HEK293 (cell line): ENCODE results near the gene ARL3.

Experiments used
- ZBTB10 ChIP-seq: fragments of 450-650 bp; formaldehyde crosslinking; IDR thresholded peaks from 2 replicates; pipeline ENCODE4 v1.5.1; 2016; ENCODE audit warnings: missing biosample characterization, missing genetic modification characterization
- ZNF121 ChIP-seq: fragments of 450-650 bp; formaldehyde crosslinking; IDR thresholded peaks from 2 replicates; pipeline ENCODE4 v1.5.1; 2016; ENCODE audit warnings: missing biosample characterization, missing genetic modification characterization
- ZNF175 ChIP-seq: fragments of 450-650 bp; formaldehyde crosslinking; IDR thresholded peaks from 2 replicates; pipeline ENCODE4 v1.5.1; 2016; ENCODE audit warnings: missing biosample characterization, missing genetic modification characterization
- ZNF184 ChIP-seq: fragments of 450-650 bp; IDR thresholded peaks from 2 replicates; pipeline ENCODE4 v1.5.1; 2018; ENCODE audit warnings: missing biosample characterization, mild to moderate bottlenecking, missing genetic modification characterization
- ZNF24 ChIP-seq: fragments of 450-650 bp; formaldehyde crosslinking; IDR thresholded peaks from 2 replicates; pipeline ENCODE4 v1.5.1; 2016; ENCODE audit warnings: missing biosample characterization, missing genetic modification characterization
- ZNF274 ChIP-seq, 2 experiments: fragments of 200-500 bp in 1 of 2; fragments of 450-650 bp in 1 of 2; sonication (Bioruptor generic) in 1 of 2; formaldehyde crosslinking in 1 of 2; IDR thresholded peaks; 2 replicates each; pipeline versions ENCODE4 v1.5.1 to v1.6.1; 2014 to 2016; ENCODE audit warnings: borderline replicate concordance in 1 of 2, inconsistent platforms in 1 of 2, low read length in 1 of 2, missing biosample characterization in 1 of 2, missing genetic modification characterization in 1 of 2
- ZNF335 ChIP-seq: fragments of 450-650 bp; formaldehyde crosslinking; conservative IDR thresholded peaks from 2 replicates; pipeline ENCODE4 v1.5.1; 2016; ENCODE audit warnings: missing biosample characterization, missing genetic modification characterization
- ZNF596 ChIP-seq: fragments of 450-650 bp; IDR thresholded peaks from 2 replicates; pipeline ENCODE4 v1.5.0; 2018; ENCODE audit warnings: missing biosample characterization, mild to moderate bottlenecking, missing genetic modification characterization, moderate library complexity
- ZNF600 ChIP-seq: fragments of 450-650 bp; formaldehyde crosslinking; IDR thresholded peaks from 2 replicates; pipeline ENCODE4 v1.5.1; 2016; ENCODE audit warnings: missing biosample characterization, missing genetic modification characterization
- ZNF785 ChIP-seq: fragments of 450-650 bp; formaldehyde crosslinking; IDR thresholded peaks from 2 replicates; pipeline ENCODE4 v1.5.1; 2016; ENCODE audit warnings: missing biosample characterization, missing genetic modification characterization
- ZSCAN5A ChIP-seq: fragments of 450-650 bp; formaldehyde crosslinking; IDR thresholded peaks from 2 replicates; pipeline ENCODE4 v1.5.1; 2016; ENCODE audit warnings: missing biosample characterization, missing genetic modification characterization
- TF ChIP-seq, protein P1 (sequence below): fragments of 450-650 bp; formaldehyde crosslinking; IDR thresholded peaks from 2 replicates; pipeline ENCODE4 v1.5.1; 2016; ENCODE audit warnings: missing biosample characterization, missing genetic modification characterization
- TF ChIP-seq, protein P2 (sequence below): fragments of 450-650 bp; formaldehyde crosslinking; IDR thresholded peaks from 2 replicates; pipeline ENCODE4 v1.5.1; 2016; ENCODE audit warnings: missing biosample characterization, missing genetic modification characterization, low read depth

DNA sequence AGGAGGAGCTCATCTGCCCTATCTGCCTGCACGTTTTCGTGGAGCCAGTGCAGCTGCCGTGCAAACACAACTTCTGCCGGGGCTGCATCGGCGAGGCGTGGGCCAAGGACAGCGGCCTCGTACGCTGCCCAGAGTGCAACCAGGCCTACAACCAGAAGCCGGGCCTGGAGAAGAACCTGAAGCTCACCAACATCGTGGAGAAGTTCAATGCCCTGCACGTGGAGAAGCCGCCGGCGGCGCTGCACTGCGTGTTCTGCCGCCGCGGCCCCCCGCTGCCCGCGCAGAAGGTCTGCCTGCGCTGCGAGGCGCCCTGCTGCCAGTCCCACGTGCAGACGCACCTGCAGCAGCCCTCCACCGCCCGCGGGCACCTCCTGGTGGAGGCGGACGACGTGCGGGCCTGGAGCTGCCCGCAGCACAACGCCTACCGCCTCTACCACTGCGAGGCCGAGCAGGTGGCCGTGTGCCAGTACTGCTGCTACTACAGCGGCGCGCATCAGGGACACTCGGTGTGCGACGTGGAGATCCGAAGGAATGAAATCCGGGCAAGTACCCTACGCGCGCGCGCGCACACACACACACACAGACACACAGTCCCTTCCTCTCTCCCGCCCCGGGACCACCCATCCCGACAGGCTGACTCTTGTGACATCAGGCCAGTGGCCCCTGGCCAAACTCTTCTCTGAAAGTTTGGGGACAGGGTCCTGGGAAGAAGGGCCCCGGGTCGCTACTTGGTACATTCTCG is 69.4 kb downstream of the ARL3 start:
- peak; percentile 41; the same call in 1 of the 2 replicates for TF ChIP-seq ZBTB10 (tag by site-specific recombination)
- TF ChIP-seq, protein P1, sequence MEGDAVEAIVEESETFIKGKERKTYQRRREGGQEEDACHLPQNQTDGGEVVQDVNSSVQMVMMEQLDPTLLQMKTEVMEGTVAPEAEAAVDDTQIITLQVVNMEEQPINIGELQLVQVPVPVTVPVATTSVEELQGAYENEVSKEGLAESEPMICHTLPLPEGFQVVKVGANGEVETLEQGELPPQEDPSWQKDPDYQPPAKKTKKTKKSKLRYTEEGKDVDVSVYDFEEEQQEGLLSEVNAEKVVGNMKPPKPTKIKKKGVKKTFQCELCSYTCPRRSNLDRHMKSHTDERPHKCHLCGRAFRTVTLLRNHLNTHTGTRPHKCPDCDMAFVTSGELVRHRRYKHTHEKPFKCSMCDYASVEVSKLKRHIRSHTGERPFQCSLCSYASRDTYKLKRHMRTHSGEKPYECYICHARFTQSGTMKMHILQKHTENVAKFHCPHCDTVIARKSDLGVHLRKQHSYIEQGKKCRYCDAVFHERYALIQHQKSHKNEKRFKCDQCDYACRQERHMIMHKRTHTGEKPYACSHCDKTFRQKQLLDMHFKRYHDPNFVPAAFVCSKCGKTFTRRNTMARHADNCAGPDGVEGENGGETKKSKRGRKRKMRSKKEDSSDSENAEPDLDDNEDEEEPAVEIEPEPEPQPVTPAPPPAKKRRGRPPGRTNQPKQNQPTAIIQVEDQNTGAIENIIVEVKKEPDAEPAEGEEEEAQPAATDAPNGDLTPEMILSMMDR (tag by site-specific recombination), result peak; percentile 99
- TF ChIP-seq ZNF596 (tag by site-specific recombination), result 0 out of 2 replicates have a peak, but pooled peaks have one; percentile 23
- TF ChIP-seq ZNF274 (IDR thresholded peaks at IDR 0.05; ENCODE audit: low read length), result no peak
- no peak for TF ChIP-seq ZNF274 (tag by site-specific recombination; IDR thresholded peaks at IDR 0.05; ENCODE audit: borderline replicate concordance)
- TF ChIP-seq ZNF175 (tag by site-specific recombination), result no peak
- peak; percentile 97 for TF ChIP-seq ZNF600 (tag by site-specific recombination)
- 0 out of 2 replicates have a peak, but pooled peaks have one; percentile 27 for TF ChIP-seq ZNF121 (tag by site-specific recombination)
- no peak for TF ChIP-seq ZNF184
- TF ChIP-seq ZSCAN5A (tag by site-specific recombination), result peak; percentile 83; the same call in 1 of the 2 replicates
- peak; percentile 89 for TF ChIP-seq ZNF335 (tag by site-specific recombination)
- TF ChIP-seq, protein P2, sequence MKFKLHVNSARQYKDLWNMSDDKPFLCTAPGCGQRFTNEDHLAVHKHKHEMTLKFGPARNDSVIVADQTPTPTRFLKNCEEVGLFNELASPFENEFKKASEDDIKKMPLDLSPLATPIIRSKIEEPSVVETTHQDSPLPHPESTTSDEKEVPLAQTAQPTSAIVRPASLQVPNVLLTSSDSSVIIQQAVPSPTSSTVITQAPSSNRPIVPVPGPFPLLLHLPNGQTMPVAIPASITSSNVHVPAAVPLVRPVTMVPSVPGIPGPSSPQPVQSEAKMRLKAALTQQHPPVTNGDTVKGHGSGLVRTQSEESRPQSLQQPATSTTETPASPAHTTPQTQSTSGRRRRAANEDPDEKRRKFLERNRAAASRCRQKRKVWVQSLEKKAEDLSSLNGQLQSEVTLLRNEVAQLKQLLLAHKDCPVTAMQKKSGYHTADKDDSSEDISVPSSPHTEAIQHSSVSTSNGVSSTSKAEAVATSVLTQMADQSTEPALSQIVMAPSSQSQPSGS (tag by site-specific recombination), result peak; percentile 4; the same call in 1 of the 2 replicates
- 0 out of 2 replicates have a peak, but pooled peaks have one; percentile 23 for TF ChIP-seq ZNF24 (tag by site-specific recombination)
- TF ChIP-seq ZNF785, result peak; percentile 96
